HG02678 (cell line): ENCODE measurements around the gene ELMO1.

Source experiments
- ATAC-seq: cut with Tn5 transposase; IDR thresholded peaks from one replicate; pipeline ENCODE4 v1.9.1; 2021; ENCODE audit warnings: mild to moderate bottlenecking, moderate library complexity; ENCODE audit not compliant: unreplicated experiment

Gene ELMO1

DNA sequence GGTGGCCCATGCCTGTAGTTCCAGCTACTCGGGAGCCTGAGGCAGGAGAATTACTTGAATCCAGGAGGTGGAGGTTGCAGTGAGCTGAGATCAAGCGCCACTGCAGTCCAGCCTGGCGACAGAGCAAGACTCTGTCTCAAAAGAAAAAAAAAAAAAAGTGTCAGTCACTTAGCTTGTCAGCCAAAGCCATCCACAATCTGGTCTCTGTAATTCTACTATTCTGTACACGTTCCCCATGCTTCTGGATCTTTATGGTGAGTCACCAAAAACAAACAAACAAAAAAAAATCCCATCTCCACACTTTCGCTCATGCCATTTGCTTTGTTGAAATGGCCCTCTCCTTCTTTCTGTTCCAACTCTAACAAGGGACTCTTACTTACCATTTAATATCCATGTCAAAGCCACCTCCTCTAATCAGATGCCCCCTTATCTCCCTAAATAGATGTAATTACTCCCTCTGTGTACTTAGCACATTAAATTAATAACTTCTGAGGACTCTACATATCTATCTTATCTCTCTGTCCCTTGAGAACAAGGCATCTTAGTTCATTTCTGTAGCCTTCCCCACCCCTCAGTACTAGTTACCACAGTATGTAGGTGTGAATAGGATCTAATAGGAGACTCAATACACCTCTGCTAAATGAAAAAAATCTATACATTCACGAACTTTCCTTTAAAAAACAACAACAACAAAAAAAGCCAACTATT, 128.4 kb downstream of the ELMO1 start:
- ATAC-seq, result no peak

GRCh38 chr7:37318541-37318940, 130.1 kb downstream of the ELMO1 start:
- ATAC-seq, result no peak

GRCh38 chr7:37315772-37316715, 132.6 kb downstream of the ELMO1 start:
- no peak for ATAC-seq

DNA sequence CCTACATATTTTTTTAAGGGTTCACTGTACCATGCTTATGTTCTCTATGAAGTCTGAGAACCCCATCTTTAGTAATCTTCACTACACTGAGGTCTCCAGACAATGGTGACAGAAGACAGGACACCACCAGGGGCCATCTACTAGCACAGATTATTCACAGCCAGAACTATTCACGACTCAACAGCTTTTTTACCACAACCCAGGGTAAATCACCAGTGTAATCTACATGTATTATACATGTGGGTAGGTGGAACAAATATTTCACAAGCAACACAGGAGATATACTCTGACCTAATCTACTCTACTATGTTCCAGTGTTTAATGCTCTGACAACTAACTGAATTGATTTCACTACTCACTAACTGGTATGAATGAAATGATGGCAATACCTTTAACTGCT, 136.1 kb downstream of the ELMO1 start:
- no peak for ATAC-seq

DNA sequence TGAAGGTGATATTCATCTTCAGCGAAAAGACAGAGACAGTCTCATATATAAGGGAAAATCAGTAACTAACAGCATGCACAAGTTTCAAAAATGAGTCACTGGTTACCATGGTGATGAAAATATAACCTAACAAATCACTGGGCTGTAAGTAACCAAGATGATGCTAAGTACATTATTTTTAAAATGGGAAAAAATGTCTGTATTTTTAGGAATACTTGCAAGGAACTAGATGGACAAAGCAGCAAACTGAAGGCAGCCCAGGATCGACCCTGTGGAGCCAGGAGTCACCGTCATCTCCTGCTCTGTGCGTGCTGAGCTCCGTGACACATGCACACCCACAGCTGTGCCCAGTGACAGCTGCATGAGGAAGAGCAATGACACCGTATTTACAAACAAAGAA, 137.3 kb downstream of the ELMO1 start:
- ATAC-seq, result no peak

DNA sequence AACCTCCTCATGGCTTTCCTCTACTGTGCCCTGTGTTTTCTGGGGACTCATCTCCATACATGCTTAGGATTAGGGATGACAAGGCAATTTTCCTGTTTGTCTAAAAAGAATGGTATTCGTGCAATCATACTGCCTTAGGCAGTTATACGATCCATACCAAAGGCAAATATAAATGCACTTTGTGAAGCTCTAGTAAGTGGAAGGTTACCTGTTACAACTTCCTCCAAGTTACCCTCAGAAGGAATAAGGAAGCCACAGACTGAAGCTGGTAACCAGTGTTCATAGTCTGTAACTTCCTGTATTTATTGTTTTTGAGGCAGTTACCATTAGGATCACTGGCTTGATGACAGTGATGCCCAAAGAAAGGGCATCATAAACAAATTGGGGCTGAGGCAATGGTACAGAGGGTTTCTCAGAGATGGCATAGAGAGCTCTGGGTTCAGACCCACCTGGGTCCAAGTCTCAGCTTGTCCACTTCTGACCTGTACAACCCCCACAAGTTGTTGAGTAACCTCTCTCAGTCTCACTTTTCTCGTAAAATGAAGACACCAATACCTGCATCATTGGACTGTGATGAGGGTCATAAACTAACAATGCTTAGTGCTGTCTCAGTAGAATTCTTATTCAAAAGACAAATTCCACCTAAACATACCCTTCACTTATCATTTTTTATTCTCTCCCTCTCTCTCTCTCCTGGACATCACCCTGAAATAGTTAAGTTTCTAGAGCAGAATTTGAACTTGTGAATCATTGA, 138.2 kb downstream of the ELMO1 start:
- no peak for ATAC-seq

GRCh38 chr7:37309493-37309892, 139.2 kb downstream of the ELMO1 start:
- no peak for ATAC-seq

GRCh38 chr7:37304921-37305320, 143.7 kb downstream of the ELMO1 start:
- no peak for ATAC-seq

DNA sequence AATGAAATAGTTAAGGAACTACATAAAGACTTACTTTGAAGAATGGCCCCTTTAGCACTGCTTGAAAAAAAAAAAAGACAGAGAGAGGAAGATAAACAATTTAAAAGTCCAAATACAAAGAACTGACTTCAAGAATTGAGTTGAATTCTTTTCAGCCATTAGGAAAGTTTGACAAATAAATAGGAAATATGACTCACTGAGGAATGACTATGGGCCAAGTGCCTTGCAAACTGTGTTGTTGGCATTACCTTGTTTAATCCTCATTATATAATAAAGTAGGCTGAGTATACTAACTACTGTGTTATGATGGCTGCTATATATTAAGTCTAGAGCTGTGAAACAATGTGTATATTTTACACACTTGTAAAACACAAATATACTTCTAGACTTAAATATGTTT, 151.1 kb downstream of the ELMO1 start:
- ATAC-seq, result no peak

- no peak for ATAC-seq
Measured at GRCh38 chr7:37295401-37295800, 153.3 kb downstream of the ELMO1 start.

- no peak for ATAC-seq
Measured at GRCh38 chr7:37290731-37291130, 157.9 kb downstream of the ELMO1 start.

DNA sequence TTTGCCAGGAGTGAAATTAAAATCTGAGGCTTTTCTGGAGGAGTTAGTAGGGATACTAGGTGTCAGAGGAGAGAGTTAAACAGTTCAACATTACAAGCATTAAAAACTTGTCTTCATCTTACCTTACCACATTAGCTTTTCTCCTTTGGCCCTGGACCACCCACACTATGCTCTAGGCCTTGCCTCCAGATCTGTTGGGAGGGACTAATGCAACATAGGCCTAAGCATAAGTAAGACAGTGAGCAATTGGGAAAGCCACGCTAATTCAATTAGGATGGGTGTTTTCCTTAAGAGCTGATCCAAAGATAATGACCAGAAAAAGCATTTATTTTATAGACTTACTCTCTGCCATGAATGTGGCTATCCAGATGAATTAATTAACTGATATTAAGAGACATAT, 158.9 kb downstream of the ELMO1 start:
- ATAC-seq, result no peak

DNA sequence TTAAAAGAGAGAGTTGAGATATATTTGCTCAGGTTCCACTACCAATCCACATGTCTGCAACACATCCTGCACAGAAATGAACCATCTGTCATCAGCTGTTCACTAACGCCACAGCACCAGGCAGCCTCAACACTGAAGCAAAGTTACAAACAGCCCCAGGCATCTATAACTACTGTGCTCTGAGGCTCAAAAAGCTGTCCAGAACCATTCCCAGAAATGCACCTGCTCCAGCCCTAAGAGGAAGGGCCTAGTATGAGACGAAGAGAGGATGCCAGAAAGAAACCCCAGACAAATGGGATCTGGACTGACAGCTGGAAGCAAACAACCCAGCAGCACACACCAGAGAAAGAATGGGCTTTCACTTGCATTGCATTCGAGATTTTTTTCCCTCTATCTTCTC, 159.3 kb downstream of the ELMO1 start:
- no peak for ATAC-seq

DNA sequence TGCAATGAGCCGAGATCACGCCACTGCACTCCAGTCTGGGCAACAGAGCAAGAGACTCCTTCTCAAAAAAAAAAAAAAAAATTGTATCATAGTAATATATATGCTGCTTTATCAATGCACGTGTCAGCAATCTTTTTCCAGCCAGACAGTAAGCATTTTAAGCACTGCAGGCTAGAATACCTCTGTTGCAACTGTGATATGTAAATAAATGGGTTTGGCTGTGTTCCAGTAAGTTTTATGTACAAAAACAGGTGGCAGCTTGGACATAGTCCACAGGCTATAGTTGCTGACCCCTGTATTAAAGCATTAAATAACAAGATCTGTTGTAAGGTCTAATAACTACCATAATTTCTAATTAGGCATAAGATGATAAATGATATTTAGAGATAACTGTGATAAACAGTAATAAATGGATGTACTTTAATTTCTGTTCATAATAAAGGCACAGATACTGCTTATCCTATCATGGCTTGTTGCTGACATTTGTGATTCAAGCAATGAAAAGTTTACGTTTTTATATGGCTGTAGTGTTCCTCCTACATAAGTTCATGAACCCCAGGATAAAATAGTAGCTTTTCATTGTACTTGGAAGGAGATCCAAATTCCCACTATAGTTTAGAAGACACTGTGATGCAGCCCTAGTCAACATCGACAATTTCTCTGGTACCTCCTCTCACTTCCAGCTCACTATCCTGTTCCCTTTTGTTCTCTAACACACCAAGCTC, 161.4 kb downstream of the ELMO1 start:
- peak; percentile 73 for ATAC-seq

- no peak for ATAC-seq
Measured at GRCh38 chr7:37286454-37286832, 162.2 kb downstream of the ELMO1 start.

GRCh38 chr7:37285706-37286453, 162.8 kb downstream of the ELMO1 start:
- ATAC-seq, result peak; percentile 33

- no peak for ATAC-seq
Measured at GRCh38 chr7:37284805-37285231, 163.8 kb downstream of the ELMO1 start.

DNA sequence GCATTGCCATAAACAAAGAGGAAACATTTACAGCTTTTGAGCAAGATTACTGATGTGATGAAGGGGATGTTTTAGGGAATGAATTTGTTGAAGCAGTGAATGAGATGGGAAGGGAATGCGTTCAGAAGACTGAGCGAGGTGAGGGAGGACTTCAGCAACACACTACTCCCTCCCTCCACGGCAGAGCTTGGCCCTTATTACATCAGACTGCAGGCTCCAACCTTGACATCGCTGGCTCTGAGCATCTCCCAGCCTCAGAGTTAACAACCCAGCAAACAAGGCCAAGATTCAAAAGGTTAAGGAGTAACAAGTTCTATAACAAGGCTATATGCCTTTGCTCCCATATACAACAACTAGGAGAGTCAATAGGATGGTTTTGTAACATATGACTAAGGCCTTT, 164.4 kb downstream of the ELMO1 start:
- no peak for ATAC-seq

DNA sequence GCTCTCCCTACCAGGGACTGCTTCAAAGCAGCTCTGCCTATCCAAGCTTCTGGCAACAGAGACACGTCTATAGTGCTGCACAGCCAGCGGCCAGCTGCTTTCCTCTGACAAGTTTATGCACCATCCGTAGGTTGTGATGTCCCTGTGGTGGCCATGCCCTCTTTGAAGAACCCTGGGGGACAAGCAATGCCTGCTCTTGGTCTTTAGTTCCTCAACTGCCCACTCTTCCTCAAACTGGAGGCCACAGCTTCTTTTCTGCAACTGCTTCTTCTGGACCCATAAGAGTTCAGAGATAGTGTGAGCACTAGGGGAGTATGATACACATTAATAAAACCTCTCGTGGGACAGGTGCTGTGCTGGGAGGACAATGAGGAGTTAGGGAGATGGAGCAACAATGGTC, 164.9 kb downstream of the ELMO1 start:
- no peak for ATAC-seq

DNA sequence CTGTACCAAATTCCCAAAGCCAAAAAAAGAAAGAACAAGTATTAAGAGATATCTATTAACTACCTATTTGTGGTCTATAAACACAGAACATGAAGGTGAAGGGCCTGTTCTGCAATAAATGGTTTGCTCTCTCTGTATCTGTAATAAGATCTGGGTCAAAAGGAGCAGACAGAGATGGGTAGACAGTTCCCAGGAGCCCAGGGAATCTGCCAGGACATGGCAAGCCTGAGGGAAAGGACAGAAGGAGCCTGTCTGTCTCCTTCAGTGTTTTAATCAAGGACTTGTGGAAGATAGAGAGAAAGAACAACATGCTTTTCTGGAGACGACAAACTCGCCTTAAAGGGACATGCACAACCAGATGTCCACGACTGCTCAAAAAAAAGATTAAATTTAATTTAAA, 165.7 kb downstream of the ELMO1 start:
- ATAC-seq, result no peak
